Activated CD8-positive, alpha-beta T cell treated with anti-CD3 and anti-CD28 coated beads, Interleukin-2, amount 10 ng/mL, durations not matched to agents 7 days and 5 days (primary cell): ENCODE measurements around the gene SLCO4A1. TPM values are rescaled to one million over a fixed set of nuclear protein-coding genes. Genes with fewer than 3 reads are reported as not detected.

Source experiments
- ATAC-seq: fragments of 150-1000 bp; cut with Tn5 transposase; one replicate; pipeline ENCODE4 v1.10.0; 2021; ENCODE audit warnings: moderate library complexity
- CTCF ChIA-PET: fragments of 350-600 bp; sonication (Branson Sonifier 250); formaldehyde crosslinking; loops from one replicate; lab custom pipeline; 2021; ENCODE audit warnings: antibody characterized with exemption; lab: Charles Lee
- POLR2A ChIA-PET: fragments of 350-600 bp; sonication (Branson Sonifier 250); formaldehyde crosslinking; loops from one replicate; lab custom pipeline; 2021; ENCODE audit warnings: antibody characterized with exemption; lab: Charles Lee
- DNase-seq: peaks from one replicate; pipeline ENCODE4 v3.0.0-alpha.2; 2020
- H3K27ac Mint-ChIP-seq: one replicate; pipeline ENCODE4 v1.8.0; 2021; ENCODE audit warnings: mild to moderate bottlenecking, mixed read lengths
- H3K27me3 Mint-ChIP-seq: one replicate; pipeline ENCODE4 v1.8.0; 2021; ENCODE audit warnings: low read depth, mixed read lengths
- H3K36me3 Mint-ChIP-seq: one replicate; pipeline ENCODE4 v1.8.0; 2021; ENCODE audit warnings: low read depth, mixed read lengths
- H3K4me1 Mint-ChIP-seq: one replicate; pipeline ENCODE4 v1.8.0; 2021; ENCODE audit warnings: low read depth, mixed read lengths
- H3K4me3 Mint-ChIP-seq: one replicate; pipeline ENCODE4 v1.8.0; 2021; ENCODE audit warnings: mild to moderate bottlenecking, mixed read lengths
- H3K9me3 Mint-ChIP-seq: one replicate; pipeline ENCODE4 v1.8.0; 2022; ENCODE audit warnings: mixed read lengths; ENCODE audit not compliant: insufficient read depth
- total RNA-seq, 2 experiments: library from RNA; stranded (reverse); gene quantifications; one replicate each; pipeline ENCODE4 v1.2.3, GENCODE V29; 2021

The SLCO4A1 gene, protein sequence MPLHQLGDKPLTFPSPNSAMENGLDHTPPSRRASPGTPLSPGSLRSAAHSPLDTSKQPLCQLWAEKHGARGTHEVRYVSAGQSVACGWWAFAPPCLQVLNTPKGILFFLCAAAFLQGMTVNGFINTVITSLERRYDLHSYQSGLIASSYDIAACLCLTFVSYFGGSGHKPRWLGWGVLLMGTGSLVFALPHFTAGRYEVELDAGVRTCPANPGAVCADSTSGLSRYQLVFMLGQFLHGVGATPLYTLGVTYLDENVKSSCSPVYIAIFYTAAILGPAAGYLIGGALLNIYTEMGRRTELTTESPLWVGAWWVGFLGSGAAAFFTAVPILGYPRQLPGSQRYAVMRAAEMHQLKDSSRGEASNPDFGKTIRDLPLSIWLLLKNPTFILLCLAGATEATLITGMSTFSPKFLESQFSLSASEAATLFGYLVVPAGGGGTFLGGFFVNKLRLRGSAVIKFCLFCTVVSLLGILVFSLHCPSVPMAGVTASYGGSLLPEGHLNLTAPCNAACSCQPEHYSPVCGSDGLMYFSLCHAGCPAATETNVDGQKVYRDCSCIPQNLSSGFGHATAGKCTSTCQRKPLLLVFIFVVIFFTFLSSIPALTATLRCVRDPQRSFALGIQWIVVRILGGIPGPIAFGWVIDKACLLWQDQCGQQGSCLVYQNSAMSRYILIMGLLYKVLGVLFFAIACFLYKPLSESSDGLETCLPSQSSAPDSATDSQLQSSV
- 10 to 100 TPM; 79.4 to 79.9 TPM for total RNA-seq

DNA sequence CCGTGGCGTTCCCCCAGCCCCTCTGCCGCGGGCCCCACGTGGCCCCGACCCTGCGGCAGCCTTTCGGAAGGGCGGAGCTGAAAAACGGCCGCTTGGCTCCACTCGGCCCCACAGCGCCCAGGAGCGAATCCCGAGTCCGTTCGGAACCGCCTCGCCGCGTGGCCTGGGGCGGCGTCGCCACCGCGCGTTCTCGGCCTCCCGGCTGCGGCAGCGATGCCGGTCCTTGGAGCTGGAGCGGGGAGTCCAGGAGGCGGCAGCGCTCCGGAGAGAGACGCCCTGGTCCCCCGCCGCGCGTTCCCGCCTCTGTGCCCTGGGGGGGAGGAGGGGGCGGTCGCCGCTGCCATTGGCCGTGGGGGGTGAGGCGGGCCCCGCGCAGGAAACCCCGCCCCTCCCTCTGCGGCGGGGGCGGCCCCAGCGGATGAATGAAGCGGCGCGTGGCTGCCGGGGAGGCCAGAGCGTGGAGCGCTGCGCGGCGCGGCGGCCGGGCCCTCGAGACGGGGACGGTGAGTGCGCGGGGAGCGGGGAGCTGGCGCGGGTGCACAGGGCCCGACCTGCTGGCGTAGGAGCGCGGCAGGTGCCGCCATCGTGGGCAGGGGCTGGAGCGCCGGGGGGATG, at the start of gene SLCO4A1:
TSS of gene SLCO4A1 (plus strand) at position 453 of the 615 bp plus-strand sequence. CDS start 13,952 bp downstream, outside the sequence.
- Mint-ChIP-seq H3K36me3 (peaks cover 34% of the 10 kb centered on the region), H3K27me3 (peaks cover 8% of the 10 kb centered on the region), H3K27ac (peak within 1 kb of the TSS; percentile 91), H3K9me3 (no peaks in the 10 kb centered on the region), H3K4me1 (peaks cover 48% of the 10 kb centered on the region), H3K4me3 (peak within 1 kb of the TSS; percentile 88)
- POLR2A ChIA-PET = interaction anchor here (1.0 to 3.5 kb wide), 11 partner anchors 9 to 285 kb away, joined by 3 to 24 read pairs (median 4); no protein-coding TSS in a partner anchor
- ATAC-seq (peak; percentile 86), DNase-seq (peak; percentile 92)
- CTCF ChIA-PET = interaction anchor here (0.9 to 2.7 kb wide), 6 partner anchors 9 to 166 kb away, joined by 4 to 15 read pairs (median 6); no protein-coding TSS in a partner anchor

DNA sequence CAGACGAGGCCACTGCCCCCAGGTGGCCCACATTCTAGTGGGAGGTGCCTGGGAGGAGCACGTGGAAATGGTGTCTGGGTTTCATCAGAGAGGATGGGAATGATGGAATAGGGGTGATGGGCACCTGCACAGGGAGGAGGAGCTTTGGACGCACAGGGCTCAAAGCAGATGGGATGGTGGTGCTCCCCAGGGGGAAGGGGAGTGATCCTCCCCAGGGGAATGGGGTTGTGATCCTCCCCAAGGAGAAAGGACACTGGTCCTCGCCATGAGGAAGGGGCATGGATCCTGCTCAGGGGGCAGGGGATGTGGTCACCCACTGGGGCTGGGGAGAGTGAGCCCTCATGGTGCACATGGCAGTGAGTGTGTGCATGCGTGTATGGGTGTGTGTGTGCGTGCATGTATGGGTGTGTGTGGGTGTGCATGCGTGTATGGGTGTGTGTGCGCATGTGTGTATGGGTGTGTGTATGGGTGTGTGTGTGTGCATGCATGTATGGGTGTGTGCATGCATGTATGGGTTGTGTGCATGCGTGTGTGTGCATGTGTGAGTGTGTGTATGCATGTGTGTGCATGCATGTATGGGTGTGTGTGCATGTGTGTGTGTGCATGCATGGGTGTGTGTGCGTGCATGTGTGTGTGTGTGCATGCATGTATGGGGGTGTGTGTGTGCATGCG, 49.7 kb upstream of the SLCO4A1 start:
- H3K27me3 Mint-ChIP-seq = peaks cover 25% of the 10 kb centered on the region
- DNase-seq (no peak), ATAC-seq (no peak)
- no peaks in the 10 kb centered on the region for H3K36me3 Mint-ChIP-seq
- H3K4me1 Mint-ChIP-seq = peaks cover 2% of the 10 kb centered on the region
- H3K9me3 Mint-ChIP-seq = no peaks in the 10 kb centered on the region
- ChIA-PET POLR2A (no interaction called here), CTCF (no interaction called here)
- H3K4me3 Mint-ChIP-seq = no peak overlapping the region
- no peak overlapping the region for H3K27ac Mint-ChIP-seq

DNA sequence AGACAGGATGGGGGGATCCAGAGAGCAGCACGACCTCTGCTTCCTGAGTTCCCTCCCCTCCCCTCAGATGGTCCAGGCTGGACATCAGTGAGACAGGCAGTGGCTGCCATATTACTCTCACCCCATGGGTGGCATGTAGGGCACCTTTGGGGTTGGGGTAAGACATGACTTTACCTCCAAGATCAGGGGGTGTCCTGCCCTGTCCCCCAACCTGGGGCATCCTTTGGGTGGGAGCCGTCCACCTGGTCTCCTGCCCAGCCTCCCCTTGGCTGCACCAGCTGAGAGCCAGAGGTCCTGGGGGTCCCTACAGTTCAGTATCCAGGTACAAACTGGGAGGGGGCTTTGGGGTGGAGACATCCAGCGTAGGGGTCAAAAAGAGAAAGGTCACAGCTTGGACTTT, 48.7 kb upstream of the SLCO4A1 start:
- H3K36me3 Mint-ChIP-seq = no peaks in the 10 kb centered on the region
- H3K4me1 Mint-ChIP-seq = peaks cover 6% of the 10 kb centered on the region
- H3K4me3 Mint-ChIP-seq = no peak overlapping the region
- ChIA-PET CTCF (no interaction called here), POLR2A (interaction anchor here (0.8 kb wide), 1 partner anchor 49 kb away, joined by 3 read pairs; the partner anchor contains the start of gene SLCO4A1)
- DNase-seq (no peak), ATAC-seq (no peak)
- H3K27me3 Mint-ChIP-seq = peaks cover 33% of the 10 kb centered on the region
- H3K9me3 Mint-ChIP-seq = no peaks in the 10 kb centered on the region
- no peak overlapping the region for H3K27ac Mint-ChIP-seq

DNA sequence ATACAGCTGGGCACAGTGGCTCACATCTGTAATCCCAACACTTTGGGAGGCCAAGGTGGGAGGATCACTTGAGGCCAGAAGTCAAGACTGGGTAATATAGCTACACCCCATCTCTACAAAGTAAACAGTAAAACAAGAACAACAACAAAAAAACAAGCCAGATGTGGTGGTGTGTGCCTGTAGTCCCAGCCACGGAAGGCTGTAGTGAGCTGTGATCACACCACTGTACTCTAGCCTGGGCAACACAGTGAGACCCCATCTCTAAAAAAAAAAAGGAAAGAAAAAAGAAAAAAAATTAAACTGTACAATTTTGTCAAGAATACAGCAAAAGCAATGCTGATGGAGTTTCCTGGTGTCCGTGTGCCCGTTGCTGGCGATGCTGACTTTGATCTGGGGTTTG, 47.2 kb upstream of the SLCO4A1 start:
- ChIA-PET POLR2A (no interaction called here), CTCF (no interaction called here)
- H3K4me1 Mint-ChIP-seq = peaks cover 14% of the 10 kb centered on the region
- DNase-seq = no peak
- H3K27me3 Mint-ChIP-seq = peaks cover 41% of the 10 kb centered on the region
- no peak overlapping the region for H3K4me3 Mint-ChIP-seq
- H3K36me3 Mint-ChIP-seq = no peaks in the 10 kb centered on the region
- ATAC-seq = no peak
- no peak overlapping the region for H3K27ac Mint-ChIP-seq
- H3K9me3 Mint-ChIP-seq = no peaks in the 10 kb centered on the region

DNA sequence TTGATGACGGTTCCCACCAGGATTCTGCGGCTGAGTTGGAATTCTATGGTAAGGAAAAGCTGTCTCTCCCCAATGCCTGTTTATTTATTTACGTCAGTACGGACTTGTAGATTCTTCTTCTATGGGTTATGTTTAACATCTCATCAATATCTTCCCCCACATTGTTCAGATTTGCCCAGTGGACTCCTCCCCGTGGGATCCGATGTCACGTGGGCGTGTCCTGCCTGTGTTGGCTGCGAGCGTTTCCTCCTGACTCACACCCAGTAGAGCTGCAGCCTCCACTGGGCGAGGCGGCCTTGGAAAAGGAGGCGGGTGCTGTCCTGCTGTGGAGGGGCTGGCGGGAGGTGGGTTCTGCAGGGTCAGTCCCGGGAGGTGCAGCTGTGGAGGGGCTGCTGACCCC, 46.8 kb upstream of the SLCO4A1 start:
- Mint-ChIP-seq H3K4me3 (no peak overlapping the region), H3K36me3 (no peaks in the 10 kb centered on the region), H3K9me3 (no peaks in the 10 kb centered on the region), H3K27me3 (peaks cover 43% of the 10 kb centered on the region), H3K27ac (no peak overlapping the region), H3K4me1 (peaks cover 14% of the 10 kb centered on the region)
- ChIA-PET POLR2A (no interaction called here), CTCF (no interaction called here)
- ATAC-seq (no peak), DNase-seq (no peak)

DNA sequence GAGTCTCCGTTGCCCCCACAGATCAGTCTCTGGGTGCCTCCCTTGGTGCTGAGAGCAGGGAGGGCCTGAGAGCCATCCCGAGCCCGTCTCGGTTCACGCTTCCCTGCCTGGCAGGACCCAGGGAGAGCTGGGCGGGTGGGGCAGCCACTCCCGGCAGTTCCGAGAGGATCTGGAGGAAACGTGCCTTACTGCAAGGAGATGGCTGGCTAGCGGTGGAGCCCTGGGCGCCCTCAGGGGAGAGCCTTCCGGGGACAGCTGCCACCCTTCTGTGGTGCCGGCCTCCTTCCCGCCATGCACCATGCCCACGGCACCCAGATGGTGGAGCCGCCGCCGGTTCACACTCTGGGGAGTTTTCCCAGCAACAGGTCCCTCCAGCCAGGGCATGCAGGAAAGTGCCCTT, 45.8 kb upstream of the SLCO4A1 start:
- Mint-ChIP-seq H3K4me3 (no peak overlapping the region), H3K36me3 (no peaks in the 10 kb centered on the region), H3K27ac (no peak overlapping the region), H3K27me3 (peaks cover 50% of the 10 kb centered on the region), H3K9me3 (no peaks in the 10 kb centered on the region), H3K4me1 (peaks cover 14% of the 10 kb centered on the region)
- ATAC-seq = no peak
- no peak for DNase-seq
- ChIA-PET POLR2A (no interaction called here), CTCF (no interaction called here)

DNA sequence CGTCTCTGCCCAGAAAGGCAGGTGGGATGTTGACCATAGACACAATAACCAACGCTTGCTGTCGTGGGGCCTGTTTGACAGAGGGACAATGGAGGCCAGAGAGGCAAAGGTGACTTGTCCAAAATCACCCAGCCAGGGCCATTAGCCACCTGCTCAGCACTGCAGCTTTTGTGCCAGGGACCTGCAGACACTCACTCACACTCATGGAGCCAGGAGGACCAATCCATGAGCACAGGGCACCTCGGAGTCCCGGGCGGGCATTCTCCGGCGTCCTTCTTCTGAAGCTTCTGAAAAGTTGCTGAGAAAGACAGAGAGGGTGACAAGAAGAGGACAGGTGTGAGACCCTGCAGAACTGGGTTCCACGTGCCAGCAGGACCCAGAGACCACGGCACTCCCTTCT, 45.4 kb upstream of the SLCO4A1 start:
- Mint-ChIP-seq H3K4me1 (peaks cover 17% of the 10 kb centered on the region), H3K4me3 (no peak overlapping the region), H3K27ac (no peak overlapping the region), H3K36me3 (no peaks in the 10 kb centered on the region), H3K9me3 (no peaks in the 10 kb centered on the region), H3K27me3 (peaks cover 55% of the 10 kb centered on the region)
- ChIA-PET CTCF (interaction anchor here (1.0 kb wide), 1 partner anchor 20 kb away, joined by 4 read pairs; no protein-coding TSS in a partner anchor), POLR2A (no interaction called here)
- ATAC-seq = no peak
- DNase-seq = no peak

DNA sequence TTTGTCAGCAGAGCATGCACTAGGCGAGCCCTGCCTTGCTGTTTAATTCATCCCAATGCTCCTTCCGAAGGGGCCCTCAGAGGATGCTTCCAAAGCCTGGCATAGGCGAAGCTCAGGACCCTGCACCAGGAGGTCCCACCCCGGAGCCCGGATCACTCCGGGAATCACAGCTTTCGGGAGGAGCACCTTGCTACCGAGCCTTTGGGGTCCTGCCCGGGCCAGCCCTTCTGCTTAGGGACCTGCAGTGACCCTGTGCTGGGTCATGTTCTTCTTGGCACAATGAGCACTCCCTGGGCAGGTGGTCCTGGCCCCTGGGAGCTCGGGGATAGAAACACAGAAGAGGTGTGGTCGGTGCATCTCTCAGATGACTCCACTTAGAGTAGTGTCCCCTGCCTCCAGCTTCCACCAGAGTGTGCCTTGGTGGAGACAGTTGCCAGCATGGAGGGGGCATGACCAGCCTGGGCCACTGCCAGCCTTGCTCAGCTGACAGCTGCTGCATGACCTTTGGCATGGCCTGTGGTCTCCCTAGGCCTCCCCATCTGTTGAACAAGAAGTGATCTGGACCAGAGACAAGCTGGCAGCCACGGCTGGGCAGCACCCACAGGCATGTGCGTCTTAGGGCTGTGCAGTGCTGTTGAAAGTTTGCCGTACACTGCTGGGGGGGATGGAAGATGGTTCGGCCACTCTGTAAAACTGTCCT, 44.7 kb upstream of the SLCO4A1 start:
- CTCF ChIA-PET = interaction anchor here (1.0 kb wide), 1 partner anchor 19 kb away, joined by 4 read pairs; no protein-coding TSS in a partner anchor
- H3K27me3 Mint-ChIP-seq = peaks cover 59% of the 10 kb centered on the region
- POLR2A ChIA-PET = no interaction called here
- no peak overlapping the region for H3K4me3 Mint-ChIP-seq
- ATAC-seq (no peak), DNase-seq (no peak)
- no peak overlapping the region for H3K27ac Mint-ChIP-seq
- no peaks in the 10 kb centered on the region for H3K9me3 Mint-ChIP-seq
- peaks cover 23% of the 10 kb centered on the region for H3K4me1 Mint-ChIP-seq
- H3K36me3 Mint-ChIP-seq = no peaks in the 10 kb centered on the region

DNA sequence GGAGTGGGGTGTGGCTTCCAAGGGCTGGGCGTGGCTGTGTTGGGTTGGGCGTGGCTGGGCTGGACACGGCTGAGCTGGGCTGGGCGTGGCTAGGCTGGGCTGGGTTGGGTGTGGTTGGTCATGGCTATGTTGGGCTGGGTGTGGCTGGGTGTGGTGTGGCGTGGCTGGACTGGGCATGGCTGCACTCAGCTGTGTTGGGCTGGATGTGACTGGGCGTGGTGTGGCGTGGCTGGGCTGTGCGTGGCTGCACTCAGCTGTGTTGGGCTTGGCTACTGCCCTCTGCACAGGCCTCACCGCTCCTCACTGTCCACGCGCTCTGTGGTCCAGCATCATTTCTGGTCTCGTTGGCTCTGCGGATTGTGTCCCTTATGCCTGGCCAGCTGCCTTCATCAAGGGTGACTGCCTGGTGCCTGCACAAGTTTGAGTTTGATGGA, 43.5 kb upstream of the SLCO4A1 start:
- H3K27me3 Mint-ChIP-seq = peaks cover 53% of the 10 kb centered on the region
- no peaks in the 10 kb centered on the region for H3K9me3 Mint-ChIP-seq
- H3K27ac Mint-ChIP-seq = no peak overlapping the region
- no peaks in the 10 kb centered on the region for H3K36me3 Mint-ChIP-seq
- CTCF ChIA-PET = no interaction called here
- H3K4me1 Mint-ChIP-seq = peaks cover 34% of the 10 kb centered on the region
- no peak for DNase-seq
- no peak overlapping the region for H3K4me3 Mint-ChIP-seq
- POLR2A ChIA-PET = no interaction called here
- no peak for ATAC-seq

DNA sequence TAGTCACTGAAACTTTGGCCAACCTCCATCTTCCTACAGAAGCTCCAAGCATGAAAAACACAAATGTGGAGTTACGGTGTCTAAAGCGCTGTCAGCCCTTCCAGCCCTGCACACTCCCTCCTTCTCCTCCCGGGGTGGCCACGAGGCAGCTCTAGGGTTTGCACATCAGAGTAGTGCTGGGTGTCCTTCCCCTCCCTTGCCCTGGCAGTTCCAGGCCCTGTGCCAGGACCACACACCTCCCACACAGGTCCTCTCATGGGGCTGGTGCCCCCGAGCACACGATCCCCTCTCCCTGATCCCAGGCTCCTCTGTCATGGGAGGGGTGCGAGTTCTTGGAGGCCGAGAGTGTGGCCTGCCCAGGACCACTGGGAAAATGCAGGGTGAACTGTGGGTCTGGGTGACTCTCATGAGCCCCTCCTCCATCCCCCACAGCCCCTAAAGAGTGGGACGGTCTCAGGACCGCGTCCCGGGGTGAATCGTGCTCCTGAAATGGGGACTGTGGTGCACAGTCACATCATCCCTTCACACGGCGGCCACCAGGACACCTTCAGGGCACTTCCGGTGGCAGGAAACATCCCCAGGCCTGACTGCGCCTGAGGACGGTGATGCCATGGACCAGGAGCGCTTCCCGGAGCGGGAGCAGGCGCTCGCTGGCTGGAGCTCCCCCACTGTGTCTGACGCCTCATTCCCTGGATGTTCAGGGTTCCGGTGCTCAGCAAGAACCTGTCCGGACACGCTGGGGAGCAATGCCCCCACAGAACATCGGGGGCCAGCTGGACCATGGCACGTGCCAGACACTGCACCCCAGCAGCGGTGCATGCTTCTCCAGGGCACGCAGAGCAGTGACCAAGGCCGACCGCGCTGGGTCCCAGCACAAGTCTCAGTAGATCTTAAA, 42.8 kb upstream of the SLCO4A1 start:
- H3K36me3 Mint-ChIP-seq = no peaks in the 10 kb centered on the region
- DNase-seq (no peak), ATAC-seq (no peak)
- CTCF ChIA-PET = no interaction called here
- no peak overlapping the region for H3K27ac Mint-ChIP-seq
- POLR2A ChIA-PET = no interaction called here
- no peak overlapping the region for H3K4me3 Mint-ChIP-seq
- peaks cover 53% of the 10 kb centered on the region for H3K27me3 Mint-ChIP-seq
- H3K4me1 Mint-ChIP-seq = peaks cover 41% of the 10 kb centered on the region
- H3K9me3 Mint-ChIP-seq = no peaks in the 10 kb centered on the region
